Measurements from ENCODE around the gene ZNF554.

ZNF554 gene

DNA sequence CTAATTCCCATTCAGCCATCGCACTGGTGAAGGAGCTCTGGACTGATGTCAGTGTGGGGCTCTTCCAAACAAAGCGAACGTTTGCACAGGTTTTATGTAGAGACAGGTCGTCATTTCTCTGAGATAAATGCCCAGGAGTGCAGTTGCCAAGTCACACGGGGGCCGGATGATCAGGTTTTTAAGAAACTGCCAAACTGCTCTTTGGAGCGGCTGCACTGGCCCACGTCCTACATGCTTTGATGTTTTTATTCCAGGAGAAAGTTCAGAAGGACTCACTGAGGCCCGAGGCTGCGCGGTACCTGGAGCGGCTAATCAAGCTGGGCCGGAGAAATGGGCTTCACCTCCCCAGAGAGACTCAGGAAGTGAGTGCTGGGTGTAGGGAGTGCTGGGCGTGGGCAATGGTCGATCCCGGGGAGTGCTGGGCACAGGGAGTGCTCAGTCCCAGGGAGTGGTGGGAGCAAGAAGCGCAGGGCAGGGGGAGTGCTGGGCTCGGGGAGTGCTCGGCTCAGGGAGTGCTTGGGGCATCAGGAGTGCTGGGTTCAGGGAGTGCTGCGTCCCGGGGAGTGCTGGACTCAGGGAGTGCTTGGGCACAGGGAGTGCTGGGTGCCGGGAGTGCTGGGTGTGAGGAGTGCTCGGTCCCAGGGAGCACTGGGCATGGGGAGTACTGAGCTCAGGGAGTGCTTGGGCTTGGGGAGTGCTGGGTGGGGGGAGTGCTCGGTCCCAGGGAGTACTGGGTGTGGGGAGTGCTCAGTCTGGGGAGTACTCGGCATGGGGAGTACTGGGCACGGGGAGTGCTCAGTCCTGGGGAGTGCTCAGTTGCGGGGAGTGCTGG, 23.6 kb upstream of the ZNF554 start:
- no peak for TF ChIP-seq EZH2phosphoT487 (IDR thresholded peaks at IDR 0.05; ENCODE audit: low read depth)
- TF ChIP-seq, protein P1, sequence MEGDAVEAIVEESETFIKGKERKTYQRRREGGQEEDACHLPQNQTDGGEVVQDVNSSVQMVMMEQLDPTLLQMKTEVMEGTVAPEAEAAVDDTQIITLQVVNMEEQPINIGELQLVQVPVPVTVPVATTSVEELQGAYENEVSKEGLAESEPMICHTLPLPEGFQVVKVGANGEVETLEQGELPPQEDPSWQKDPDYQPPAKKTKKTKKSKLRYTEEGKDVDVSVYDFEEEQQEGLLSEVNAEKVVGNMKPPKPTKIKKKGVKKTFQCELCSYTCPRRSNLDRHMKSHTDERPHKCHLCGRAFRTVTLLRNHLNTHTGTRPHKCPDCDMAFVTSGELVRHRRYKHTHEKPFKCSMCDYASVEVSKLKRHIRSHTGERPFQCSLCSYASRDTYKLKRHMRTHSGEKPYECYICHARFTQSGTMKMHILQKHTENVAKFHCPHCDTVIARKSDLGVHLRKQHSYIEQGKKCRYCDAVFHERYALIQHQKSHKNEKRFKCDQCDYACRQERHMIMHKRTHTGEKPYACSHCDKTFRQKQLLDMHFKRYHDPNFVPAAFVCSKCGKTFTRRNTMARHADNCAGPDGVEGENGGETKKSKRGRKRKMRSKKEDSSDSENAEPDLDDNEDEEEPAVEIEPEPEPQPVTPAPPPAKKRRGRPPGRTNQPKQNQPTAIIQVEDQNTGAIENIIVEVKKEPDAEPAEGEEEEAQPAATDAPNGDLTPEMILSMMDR (IDR thresholded peaks at IDR 0.05; ENCODE audit: low read depth, low read length), result no peak
- no peak overlapping the region for H3K27ac ChIP-seq (ENCODE audit: low read length)
- no peaks in the 10 kb centered on the region for H3K9me3 ChIP-seq (ENCODE audit: insufficient read depth, low read length)
- H3K4me1 ChIP-seq (ENCODE audit: low read length), result no peaks in the 10 kb centered on the region
- H2AFZ ChIP-seq (ENCODE audit: low read depth, low read length), result no peak overlapping the region
- peaks cover 76% of the 10 kb centered on the region for H3K36me3 ChIP-seq (replicated peaks; ENCODE audit: low read depth, low read length)
- H3K4me3 ChIP-seq (ENCODE audit: low read length), result no peak overlapping the region
- peaks cover 33% of the 10 kb centered on the region for H3K79me2 ChIP-seq (ENCODE audit: low read length)
- peaks cover 8% of the 10 kb centered on the region for H4K20me1 ChIP-seq (ENCODE audit: insufficient read depth, low read length)
- no peaks in the 10 kb centered on the region for H3K27me3 ChIP-seq (ENCODE audit: low read depth, low read length)
- no peak overlapping the region for H3K4me2 ChIP-seq (ENCODE audit: low read length)
- no peak overlapping the region for H3K9ac ChIP-seq (ENCODE audit: low read length)

DNA sequence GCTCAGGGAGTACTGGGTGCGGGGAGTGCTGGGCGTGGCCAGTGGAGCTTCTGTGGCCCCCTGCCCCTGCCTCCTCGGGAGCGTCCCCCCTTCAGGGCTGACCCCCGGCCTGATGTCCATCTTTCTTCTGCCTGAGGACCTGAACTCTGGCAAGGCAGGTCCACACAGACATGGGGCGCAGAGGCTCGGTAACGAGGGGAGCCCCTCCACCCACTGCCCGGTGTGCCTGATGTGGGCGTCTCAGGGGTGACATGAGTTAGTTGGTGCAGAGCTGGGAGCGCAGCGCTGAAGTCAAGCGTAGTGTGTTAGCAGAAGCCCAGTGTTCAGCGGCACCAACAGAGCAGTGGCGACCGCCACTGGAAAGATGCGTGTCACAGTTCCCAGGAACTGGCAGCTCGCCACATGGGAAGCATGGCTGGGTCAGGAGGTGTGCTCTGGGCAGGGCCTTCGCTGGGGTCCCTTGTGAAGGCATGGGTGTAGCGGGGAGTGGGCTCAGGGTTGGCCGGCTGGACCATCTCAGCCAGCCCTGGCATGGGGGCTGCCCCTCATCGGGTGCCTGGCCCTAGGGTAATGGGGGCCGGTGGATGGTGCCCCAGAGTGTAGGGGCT, 22.9 kb upstream of the ZNF554 start:
- H3K79me2 ChIP-seq (ENCODE audit: low read length), result peaks cover 33% of the 10 kb centered on the region; the same call in 1 of the 2 replicates
- H3K4me2 ChIP-seq (ENCODE audit: low read length), result no peak overlapping the region
- no peak overlapping the region for H2AFZ ChIP-seq (ENCODE audit: low read depth, low read length)
- H3K27me3 ChIP-seq (ENCODE audit: low read depth, low read length), result no peaks in the 10 kb centered on the region
- H4K20me1 ChIP-seq (ENCODE audit: insufficient read depth, low read length), result peaks cover 10% of the 10 kb centered on the region
- no peak overlapping the region for H3K27ac ChIP-seq (ENCODE audit: low read length)
- H3K9me3 ChIP-seq (ENCODE audit: insufficient read depth, low read length), result no peaks in the 10 kb centered on the region
- H3K4me3 ChIP-seq (ENCODE audit: low read length), result no peak overlapping the region
- H3K9ac ChIP-seq (ENCODE audit: low read length), result no peak overlapping the region
- no peaks in the 10 kb centered on the region for H3K4me1 ChIP-seq (ENCODE audit: low read length)
- peaks cover 76% of the 10 kb centered on the region for H3K36me3 ChIP-seq (replicated peaks; ENCODE audit: low read depth, low read length)
- TF ChIP-seq EZH2phosphoT487 (IDR thresholded peaks at IDR 0.05; ENCODE audit: low read depth), result no peak
- TF ChIP-seq, protein P1 (IDR thresholded peaks at IDR 0.05; ENCODE audit: low read depth, low read length), result no peak

DNA sequence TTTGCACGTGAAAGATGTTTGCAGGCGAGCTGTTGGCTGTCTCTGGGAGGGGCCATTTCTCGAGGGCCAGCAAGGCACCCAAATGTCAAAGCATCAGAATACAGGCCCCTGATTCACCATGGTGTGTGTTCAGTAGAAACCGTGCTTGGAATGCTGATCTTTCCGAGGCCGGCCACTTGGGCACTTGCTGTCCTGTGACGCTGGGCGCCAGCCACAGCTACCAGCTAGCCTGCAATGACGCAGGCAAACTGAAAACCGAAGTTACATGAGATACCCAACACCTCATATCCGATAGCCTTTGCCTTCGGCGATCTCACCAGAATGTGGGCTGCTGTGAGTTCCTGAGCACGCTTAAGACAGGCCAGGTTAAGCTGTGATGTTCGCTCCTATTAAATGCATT, 22.4 kb upstream of the ZNF554 start:
- H3K27me3 ChIP-seq (ENCODE audit: low read depth, low read length), result no peaks in the 10 kb centered on the region

More for the DNA sequence above, 22.4 kb upstream of the ZNF554 start:
- Histone ChIP-seq H3K9ac (ENCODE audit: low read length) (no peak overlapping the region), H3K36me3 (replicated peaks; ENCODE audit: low read depth, low read length) (peaks cover 77% of the 10 kb centered on the region), H3K27ac (ENCODE audit: low read length) (no peak overlapping the region), H3K9me3 (ENCODE audit: insufficient read depth, low read length) (no peaks in the 10 kb centered on the region), H3K4me2 (ENCODE audit: low read length) (no peak overlapping the region), H4K20me1 (ENCODE audit: insufficient read depth, low read length) (peaks cover 10% of the 10 kb centered on the region), H3K79me2 (ENCODE audit: low read length) (peaks cover 32% of the 10 kb centered on the region; the same call in 1 of the 2 replicates), H3K4me1 (ENCODE audit: low read length) (no peaks in the 10 kb centered on the region), H2AFZ (ENCODE audit: low read depth, low read length) (no peak overlapping the region), H3K4me3 (ENCODE audit: low read length) (no peak overlapping the region)
- TF ChIP-seq, protein P1 (IDR thresholded peaks at IDR 0.05; ENCODE audit: low read depth, low read length), result no peak
- TF ChIP-seq EZH2phosphoT487 (IDR thresholded peaks at IDR 0.05; ENCODE audit: low read depth), result no peak
